Activated CD8-positive, alpha-beta memory T cell treated with anti-CD3 and anti-CD28 coated beads, Interleukin-2, amount 10 ng/mL, durations not matched to agents 7 days and 5 days (primary cell): ENCODE measurements around the gene RELL1. TPM values are rescaled to one million over a fixed set of nuclear protein-coding genes. Genes with fewer than 3 reads are reported as not detected.

ENCODE experiments used
- total RNA-seq, 2 experiments: library from RNA; stranded (reverse); gene quantifications; one replicate each; pipeline ENCODE4 v1.2.3, GENCODE V29; 2021

The RELL1 gene
- total RNA-seq, 2 experiments from 2014 or later: 35.5 to 42.3 TPM

Other genes with a start within 250 kb of the RELL1 start
- gene PGM2, start 140.3 kb upstream of the RELL1 start, total RNA-seq: 10 to 100 TPM; 38.6 to 49.0 TPM
- gene TBC1D1, start 204.7 kb upstream of the RELL1 start, total RNA-seq: 10 to 100 TPM; 62.9 to 72.2 TPM